ENCODE results near the gene CDK6.

CDK6 gene

DNA sequence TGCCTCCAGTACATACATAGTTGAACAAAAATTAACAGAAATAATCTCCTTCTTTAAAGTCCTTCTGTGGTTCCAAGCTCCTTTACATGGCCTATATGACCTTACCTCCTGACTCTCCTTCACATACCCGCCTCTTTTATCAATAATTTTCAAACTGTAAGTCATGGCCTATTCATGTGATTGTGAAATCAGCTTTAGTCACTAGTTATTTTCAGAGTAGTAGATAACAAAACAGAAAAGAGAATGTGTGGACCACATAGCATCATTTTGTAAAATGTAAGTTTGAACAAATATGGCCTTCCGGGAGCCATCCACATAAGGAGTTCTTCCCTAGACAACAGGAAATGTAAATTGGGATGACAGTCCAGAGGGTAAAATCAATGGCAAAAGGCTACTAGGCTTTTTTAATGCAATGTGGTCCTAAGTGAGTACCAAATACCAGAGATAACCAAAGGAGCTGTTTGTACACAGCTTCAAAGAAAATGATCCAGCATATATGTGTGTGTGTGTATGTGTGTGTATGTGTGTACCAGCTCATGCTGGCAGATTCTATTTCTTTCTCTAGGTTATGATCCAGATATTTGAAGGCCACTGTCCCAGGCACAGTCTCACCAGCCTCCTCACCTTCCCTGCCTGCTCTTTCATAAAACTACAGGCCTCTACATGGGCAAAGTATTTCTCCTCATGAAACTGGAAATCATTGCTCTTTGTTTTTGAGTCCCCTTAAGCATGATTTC lies 233.9 kb downstream of the CDK6 start:
- TF ChIP-seq POLR2A (IDR thresholded peaks at IDR 0.05; ENCODE audit: low read depth, low read length) (no peak), POLR2AphosphoS5 (IDR thresholded peaks at IDR 0.05; ENCODE audit: low read depth, low read length) (peak; percentile 35; the same call in 1 of the 2 replicates)
- no peak for DNase-seq (ENCODE audit: insufficient read length)
- no peak for FAIRE-seq

DNA sequence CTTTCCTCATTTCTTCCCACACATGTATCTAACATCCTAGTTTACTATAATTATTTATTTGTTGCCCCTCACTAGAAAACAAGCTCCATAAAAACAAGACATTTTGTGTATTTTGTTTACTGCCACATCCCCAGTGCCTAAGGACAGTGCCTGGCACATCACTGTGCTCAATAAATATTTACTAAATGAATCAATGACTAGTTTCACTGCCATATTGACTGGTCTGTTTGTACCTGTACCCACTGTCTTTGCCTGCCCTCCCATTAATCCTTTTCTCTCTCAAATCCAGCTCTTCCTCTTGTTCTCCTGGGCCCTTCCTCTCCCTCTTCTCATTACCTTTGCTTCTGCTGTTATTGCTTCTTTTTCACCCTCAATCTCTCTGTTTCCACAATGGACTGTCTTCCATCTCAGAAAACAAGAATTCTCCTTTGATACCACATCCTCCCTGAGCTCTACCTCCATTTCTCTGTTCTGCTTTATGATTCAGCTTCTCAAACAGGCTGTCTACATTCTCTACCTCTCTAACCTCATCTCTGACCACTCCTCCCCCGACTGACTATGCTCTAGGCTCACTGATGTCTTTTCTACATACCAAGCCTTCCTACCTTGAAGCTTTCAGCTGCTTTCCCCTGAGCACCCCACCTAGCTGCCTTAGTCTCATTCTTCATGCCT lies 237.9 kb downstream of the CDK6 start:
- FAIRE-seq (no peak), DNase-seq (ENCODE audit: insufficient read length) (no peak)
- TF ChIP-seq POLR2A (IDR thresholded peaks at IDR 0.05; ENCODE audit: low read depth, low read length) (no peak), TAF1 (IDR thresholded peaks at IDR 0.05; ENCODE audit: borderline replicate concordance, low read depth, low read length) (no peak), POLR2AphosphoS5 (IDR thresholded peaks at IDR 0.05; ENCODE audit: low read depth, low read length) (no peak)

DNA sequence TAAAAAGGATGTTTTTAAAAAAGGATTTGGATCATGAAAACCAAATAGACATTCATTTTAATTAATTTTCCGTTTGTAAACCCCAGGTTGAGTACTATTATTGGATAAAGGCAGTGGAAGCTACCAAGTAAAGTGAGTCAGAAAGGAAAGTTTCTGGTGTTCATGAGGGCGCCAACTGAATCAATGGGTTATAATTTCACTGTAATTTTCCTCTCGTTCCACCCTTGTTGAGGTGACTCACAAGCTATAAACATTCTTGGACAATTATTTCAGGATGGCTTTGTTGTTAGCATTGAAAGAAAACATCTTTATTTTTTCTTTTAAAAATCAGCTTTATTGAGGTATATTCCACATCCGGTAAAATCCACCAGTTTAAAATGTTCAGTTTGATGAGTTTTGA lies 241.1 kb downstream of the CDK6 start:
- TF ChIP-seq POLR2AphosphoS5 (IDR thresholded peaks at IDR 0.05; ENCODE audit: low read depth, low read length) (no peak), TAF1 (IDR thresholded peaks at IDR 0.05; ENCODE audit: borderline replicate concordance, low read depth, low read length) (no peak), POLR2A (IDR thresholded peaks at IDR 0.05; ENCODE audit: low read depth, low read length) (no peak)
- no peak for DNase-seq (ENCODE audit: insufficient read length)

DNA sequence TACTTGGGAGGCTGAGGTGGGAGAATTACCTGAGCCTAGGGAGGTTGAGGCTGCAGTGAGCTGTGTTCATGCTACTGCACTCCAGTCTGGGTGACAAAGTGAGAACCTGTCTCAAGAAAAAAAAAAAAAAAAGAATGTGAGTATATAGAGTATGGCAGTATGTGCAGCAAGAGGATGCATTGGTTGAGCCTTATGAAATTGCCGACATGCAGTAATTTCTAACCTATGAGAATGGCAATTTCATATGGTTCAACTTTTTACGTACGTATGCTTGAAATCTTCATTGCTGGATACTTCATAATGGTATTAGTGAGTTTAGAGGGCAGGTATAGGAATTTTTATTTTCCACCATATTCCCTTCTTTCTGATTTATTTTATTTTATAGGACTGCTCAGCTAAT lies 241.6 kb downstream of the CDK6 start:
- no peak for FAIRE-seq
- TF ChIP-seq POLR2AphosphoS5 (IDR thresholded peaks at IDR 0.05; ENCODE audit: low read depth, low read length), result no peak
- TF ChIP-seq POLR2A (IDR thresholded peaks at IDR 0.05; ENCODE audit: low read depth, low read length), result no peak
- TF ChIP-seq TAF1 (IDR thresholded peaks at IDR 0.05; ENCODE audit: borderline replicate concordance, low read depth, low read length), result no peak
- no peak for DNase-seq (ENCODE audit: insufficient read length)

More for the DNA sequence above, 241.1 kb downstream of the CDK6 start:
- no peak for FAIRE-seq

DNA sequence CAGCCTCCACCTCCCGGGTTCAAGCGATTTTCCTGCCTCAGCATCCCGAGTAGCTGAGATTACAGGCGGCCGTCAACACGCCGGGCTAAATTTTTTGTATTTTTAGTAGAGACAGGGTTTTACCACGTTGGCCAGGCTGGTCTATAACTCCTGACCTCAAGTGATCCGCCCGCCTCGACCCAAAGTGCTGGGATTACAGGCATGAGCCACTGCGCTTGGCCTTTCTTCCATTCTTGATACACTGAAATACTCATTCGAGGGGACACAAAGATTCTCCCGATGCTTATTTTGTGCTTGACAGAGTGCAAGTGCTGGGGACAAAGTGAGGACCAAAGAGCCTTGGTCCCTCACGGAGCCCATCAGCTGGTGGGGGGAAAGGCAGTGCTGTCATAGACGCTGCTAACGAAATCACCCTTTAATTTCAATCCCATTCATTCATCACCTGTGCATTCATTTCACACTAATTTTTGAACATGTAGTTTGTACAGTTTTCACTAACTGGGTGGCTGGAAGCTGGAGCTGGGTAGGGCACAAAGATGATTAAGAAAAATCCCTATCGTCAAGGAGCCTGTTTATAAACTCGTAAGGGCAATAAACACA lies 245.6 kb downstream of the CDK6 start:
- FAIRE-seq (no peak), DNase-seq (ENCODE audit: insufficient read length) (no peak)
- no peak for TF ChIP-seq TAF1 (IDR thresholded peaks at IDR 0.05; ENCODE audit: borderline replicate concordance, low read depth, low read length)
- TF ChIP-seq POLR2AphosphoS5 (IDR thresholded peaks at IDR 0.05; ENCODE audit: low read depth, low read length), result no peak
- no peak for TF ChIP-seq POLR2A (IDR thresholded peaks at IDR 0.05; ENCODE audit: low read depth, low read length)

DNA sequence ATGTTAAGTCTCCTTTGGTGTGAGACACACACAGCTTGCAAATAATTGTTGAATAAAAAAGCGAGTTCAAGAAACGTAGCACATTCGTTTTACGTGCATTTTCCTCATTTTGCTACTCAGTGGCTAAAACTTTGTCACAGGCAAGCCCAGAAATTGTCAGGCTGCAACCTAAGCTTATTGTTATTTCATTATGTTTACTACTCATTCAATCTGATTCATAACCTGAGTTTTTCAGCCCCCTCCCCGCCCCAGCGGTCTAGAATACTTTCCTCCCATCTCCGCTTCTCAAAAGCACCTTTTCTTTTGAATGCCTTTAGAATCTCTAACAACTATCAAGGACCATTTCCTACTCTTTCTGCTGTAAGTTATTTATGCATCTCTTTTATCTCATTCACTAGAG lies 247.3 kb downstream of the CDK6 start:
- FAIRE-seq (no peak), DNase-seq (ENCODE audit: insufficient read length) (no peak)
- TF ChIP-seq POLR2AphosphoS5 (IDR thresholded peaks at IDR 0.05; ENCODE audit: low read depth, low read length), result no peak
- TF ChIP-seq POLR2A (IDR thresholded peaks at IDR 0.05; ENCODE audit: low read depth, low read length), result no peak
- no peak for TF ChIP-seq TAF1 (IDR thresholded peaks at IDR 0.05; ENCODE audit: borderline replicate concordance, low read depth, low read length)

DNA sequence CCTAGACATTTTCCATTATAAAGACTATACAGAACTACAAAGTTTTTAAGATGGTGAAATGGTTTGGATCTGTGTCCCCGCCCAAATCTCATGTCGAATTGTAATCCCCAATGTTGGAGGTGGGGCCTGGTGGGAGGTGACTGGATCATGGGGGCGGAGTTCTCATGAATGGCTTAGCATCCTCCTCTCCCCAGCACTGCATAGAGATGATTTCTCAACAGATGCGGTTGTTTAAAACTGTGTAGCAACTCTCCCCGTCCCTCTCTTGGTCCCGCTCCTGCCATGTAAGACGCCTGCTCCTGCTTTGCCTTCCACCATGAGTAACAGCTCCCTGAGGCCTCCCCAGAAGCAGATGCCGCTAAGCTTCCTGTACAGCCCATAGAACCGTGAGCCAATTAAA lies 247.8 kb downstream of the CDK6 start:
- FAIRE-seq, result no peak

DNA sequence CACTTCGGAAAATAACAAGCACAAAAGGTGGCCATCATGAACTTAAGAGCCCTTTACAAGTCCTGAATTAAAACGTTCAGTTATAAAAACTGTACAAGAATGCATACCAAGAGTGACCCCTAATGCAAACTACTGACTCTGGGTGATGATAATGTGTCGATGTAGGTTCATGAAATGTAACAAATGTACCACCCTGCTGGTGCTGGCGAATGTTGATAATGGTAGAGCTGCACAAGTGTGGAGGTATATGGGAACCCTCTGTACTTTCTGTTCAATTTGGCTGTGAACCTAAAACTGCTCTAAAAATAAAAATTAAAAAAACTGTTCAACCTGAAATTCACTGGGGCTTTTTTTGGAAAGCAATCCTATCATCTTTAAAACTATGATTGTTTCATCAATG lies 249.5 kb downstream of the CDK6 start:
- no peak for DNase-seq (ENCODE audit: insufficient read length)
- TF ChIP-seq POLR2A (IDR thresholded peaks at IDR 0.05; ENCODE audit: low read depth, low read length) (no peak), TAF1 (IDR thresholded peaks at IDR 0.05; ENCODE audit: borderline replicate concordance, low read depth, low read length) (no peak), POLR2AphosphoS5 (IDR thresholded peaks at IDR 0.05; ENCODE audit: low read depth, low read length) (no peak)
- FAIRE-seq, result no peak

More for the DNA sequence above, 247.8 kb downstream of the CDK6 start:
- DNase-seq (ENCODE audit: insufficient read length), result no peak
- TF ChIP-seq POLR2AphosphoS5 (IDR thresholded peaks at IDR 0.05; ENCODE audit: low read depth, low read length) (no peak), POLR2A (IDR thresholded peaks at IDR 0.05; ENCODE audit: low read depth, low read length) (no peak)

DNA sequence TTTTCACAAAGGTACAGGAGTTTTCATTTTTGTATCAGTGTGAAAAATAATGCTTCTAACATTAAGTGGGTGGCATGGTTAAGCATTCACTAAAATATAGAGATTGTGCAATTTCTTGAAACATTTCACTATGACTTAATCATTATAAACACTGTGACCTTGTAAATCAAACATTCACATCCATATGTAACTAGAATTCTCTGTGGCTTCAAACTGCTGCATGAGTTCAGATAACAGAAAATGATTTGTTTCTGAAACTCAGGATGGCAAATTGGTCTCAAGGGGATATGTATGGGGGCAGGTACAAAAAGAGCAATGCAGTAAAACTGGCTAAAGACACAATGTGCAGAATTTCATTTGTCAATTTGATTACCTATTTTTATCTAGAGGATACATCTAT lies 250.0 kb downstream of the CDK6 start:
- TF ChIP-seq POLR2A (IDR thresholded peaks at IDR 0.05; ENCODE audit: low read depth, low read length) (no peak), TAF1 (IDR thresholded peaks at IDR 0.05; ENCODE audit: borderline replicate concordance, low read depth, low read length) (no peak), POLR2AphosphoS5 (IDR thresholded peaks at IDR 0.05; ENCODE audit: low read depth, low read length) (no peak)
- DNase-seq (ENCODE audit: insufficient read length) (no peak), FAIRE-seq (no peak)

DNA sequence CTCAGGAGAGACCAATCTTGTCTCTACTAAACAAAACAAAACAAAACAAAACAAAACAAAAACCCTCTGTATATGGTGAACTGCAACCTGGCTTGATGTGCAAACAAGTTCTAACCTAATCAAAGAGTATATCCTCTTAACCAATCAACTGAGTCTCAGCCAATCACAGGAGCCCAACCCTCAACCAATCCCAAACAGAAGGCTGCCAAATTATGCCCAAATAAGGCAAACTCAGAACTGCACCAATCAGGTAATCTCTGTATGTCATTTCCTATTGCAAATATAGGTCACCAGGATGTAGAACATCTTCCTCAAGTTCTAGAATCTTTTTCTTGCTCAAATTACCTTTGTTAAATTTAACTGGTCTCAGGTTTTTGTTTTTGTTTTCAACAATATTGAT lies 251.4 kb downstream of the CDK6 start:
- no peak for DNase-seq (ENCODE audit: insufficient read length)
- TF ChIP-seq POLR2AphosphoS5 (IDR thresholded peaks at IDR 0.05; ENCODE audit: low read depth, low read length) (no peak), POLR2A (IDR thresholded peaks at IDR 0.05; ENCODE audit: low read depth, low read length) (no peak), TAF1 (IDR thresholded peaks at IDR 0.05; ENCODE audit: borderline replicate concordance, low read depth, low read length) (no peak)

DNA sequence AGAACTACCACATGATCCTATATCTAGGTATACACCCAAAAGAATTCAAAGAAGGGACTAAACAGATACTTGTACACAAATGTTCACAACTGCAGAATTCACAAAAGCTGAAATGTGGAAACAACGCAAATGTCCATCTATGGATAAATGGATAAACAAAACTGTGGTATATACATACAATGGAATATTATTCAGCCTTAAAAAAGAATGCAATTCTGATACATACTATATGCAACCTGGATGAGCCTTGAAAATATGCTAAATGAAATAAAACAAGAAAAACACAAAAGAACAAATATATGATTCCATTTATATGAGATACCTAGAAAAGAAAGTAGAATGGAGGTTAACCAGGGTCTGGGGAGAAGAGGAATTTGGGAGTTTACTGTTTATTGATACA lies 253.4 kb downstream of the CDK6 start:
- FAIRE-seq, result no peak
- no peak for TF ChIP-seq TAF1 (IDR thresholded peaks at IDR 0.05; ENCODE audit: borderline replicate concordance, low read depth, low read length)
- no peak for TF ChIP-seq POLR2A (IDR thresholded peaks at IDR 0.05; ENCODE audit: low read depth, low read length)
- no peak for TF ChIP-seq POLR2AphosphoS5 (IDR thresholded peaks at IDR 0.05; ENCODE audit: low read depth, low read length)
- no peak for DNase-seq (ENCODE audit: insufficient read length)

More for the DNA sequence above, 251.4 kb downstream of the CDK6 start:
- no peak for FAIRE-seq

DNA sequence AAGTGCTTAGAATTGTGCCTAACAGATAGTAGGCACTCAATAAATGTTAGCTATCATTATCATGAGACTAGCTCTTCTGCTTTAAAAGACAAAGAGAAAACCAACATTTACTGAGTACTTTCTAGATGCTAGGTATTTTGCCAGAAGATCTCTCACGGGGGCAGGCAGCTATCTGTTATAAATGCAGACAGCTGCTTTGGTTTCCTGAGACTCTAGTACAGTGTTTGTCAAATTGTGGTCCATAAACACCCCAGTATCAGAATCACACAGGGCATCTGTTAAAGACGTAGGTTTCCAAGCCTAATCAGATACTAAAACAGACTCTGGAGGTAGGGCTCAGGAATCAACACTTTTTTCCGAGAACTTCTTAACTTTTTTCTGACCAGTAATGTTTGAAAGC lies 260.1 kb downstream of the CDK6 start:
- TF ChIP-seq TAF1 (IDR thresholded peaks at IDR 0.05; ENCODE audit: borderline replicate concordance, low read depth, low read length), result no peak
- TF ChIP-seq POLR2A (IDR thresholded peaks at IDR 0.05; ENCODE audit: low read depth, low read length), result no peak
- no peak for TF ChIP-seq POLR2AphosphoS5 (IDR thresholded peaks at IDR 0.05; ENCODE audit: low read depth, low read length)
- DNase-seq (ENCODE audit: insufficient read length) (no peak), FAIRE-seq (peak; percentile 38)
